K562 (cell line): ENCODE results near the gene RNU2-63P. TPM values are rescaled to one million over a fixed set of nuclear protein-coding genes. Genes with fewer than 3 reads are reported as not detected.

Source experiments
- MGA ChIP-seq: fragments of 450-650 bp; IDR thresholded peaks from 2 replicates; pipeline ENCODE4 v1.6.1; 2016; ENCODE audit warnings: mild to moderate bottlenecking, moderate library complexity
- polyA plus RNA-seq, 8 experiments: library from polyadenylated mRNA; depleted of rRNA in 4 of 8; stranded (reverse) in 5 of 8; unstranded in 3 of 8; fragments of >200 nt; fragmentation: Nextera tagmentation in 2 of 8; fragmentation: Illumina TruSeq in 1 of 8; extraction: Ambion mirVana in 2 of 8; extraction: Trizol in 1 of 8; gene quantifications; 2 replicates each; pipeline versions ENCODE4 v1.2.1 to v1.2.3, GENCODE V29; 2011 to 2014; ENCODE audit warnings: inconsistent platforms in 1 of 8, missing spikeins in 1 of 8
- total RNA-seq, 7 experiments: library from RNA; depleted of rRNA in 6 of 7; stranded (reverse); fragments of >200 nt in 6 of 7; fragmentation: Illumina TruSeq in 2 of 7; extraction: Trizol in 2 of 7; gene quantifications; 2 replicates each; pipeline versions ENCODE4 v1.2.1 to v1.2.3, GENCODE V29; 2011 to 2021; ENCODE audit warnings: low replicate concordance in 1 of 7
- TF ChIP-seq, protein P1 (sequence below): conservative IDR thresholded peaks from 2 replicates; pipeline ENCODE4 v1.6.1; 2011; ENCODE audit warnings: low read depth, mild to moderate bottlenecking, low read length; ENCODE audit not compliant: control insufficient read depth

RNU2-63P gene
- total and polyA plus RNA-seq, 9 of the 15 experiments (the other 6 are each of a cell fraction or from before 2014, with no cell fraction given) = 5.8 to 253 (median 169) TPM; not detected in 4

DNA sequence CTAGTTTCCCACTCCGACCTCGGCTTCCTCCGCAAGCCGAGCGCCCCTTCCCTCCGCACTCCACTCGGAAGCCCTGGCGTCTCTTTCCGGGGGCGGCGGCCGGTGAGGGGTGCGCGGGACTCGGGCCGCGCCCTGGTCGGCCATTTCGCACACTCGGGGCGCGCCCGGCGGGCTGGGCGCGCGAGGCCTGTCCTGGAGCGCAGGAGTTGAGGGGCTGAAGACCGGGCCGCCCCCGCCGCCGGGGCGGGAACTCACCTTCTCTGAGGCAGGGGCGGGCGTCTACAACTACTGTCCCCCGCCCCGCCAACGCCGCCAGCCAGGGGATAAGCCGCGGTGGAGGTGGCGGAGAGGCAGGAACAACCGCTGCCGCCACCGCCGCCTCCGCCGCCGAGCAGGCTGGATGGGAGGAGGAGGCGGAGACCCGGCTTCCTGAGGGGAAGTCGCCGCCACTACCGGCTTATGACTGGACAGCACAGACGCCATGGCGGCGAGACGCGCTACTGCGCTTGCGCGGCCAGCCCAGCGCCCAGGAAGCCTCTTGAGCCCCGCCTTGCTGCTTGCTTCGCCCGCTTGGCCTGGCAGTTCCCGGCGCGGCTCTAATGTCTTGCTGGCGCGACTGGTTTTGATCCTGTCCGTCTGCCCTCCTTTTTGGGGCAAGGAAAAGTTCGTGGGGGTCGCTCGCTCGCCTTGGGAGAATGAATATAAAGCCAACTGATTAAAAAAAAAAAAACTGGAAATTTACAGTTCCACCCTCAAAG is 39.2 kb upstream of the RNU2-63P start, which contains the start of gene KRCC1 (continued):
- peak; percentile 43; the same call in 1 of the 2 replicates for TF ChIP-seq MGA
- TF ChIP-seq, protein P1, sequence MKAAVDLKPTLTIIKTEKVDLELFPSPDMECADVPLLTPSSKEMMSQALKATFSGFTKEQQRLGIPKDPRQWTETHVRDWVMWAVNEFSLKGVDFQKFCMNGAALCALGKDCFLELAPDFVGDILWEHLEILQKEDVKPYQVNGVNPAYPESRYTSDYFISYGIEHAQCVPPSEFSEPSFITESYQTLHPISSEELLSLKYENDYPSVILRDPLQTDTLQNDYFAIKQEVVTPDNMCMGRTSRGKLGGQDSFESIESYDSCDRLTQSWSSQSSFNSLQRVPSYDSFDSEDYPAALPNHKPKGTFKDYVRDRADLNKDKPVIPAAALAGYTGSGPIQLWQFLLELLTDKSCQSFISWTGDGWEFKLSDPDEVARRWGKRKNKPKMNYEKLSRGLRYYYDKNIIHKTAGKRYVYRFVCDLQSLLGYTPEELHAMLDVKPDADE = peak; percentile 36; the same call in 1 of the 2 replicates
